GM12878 (cell line): Measurements from ENCODE around the gene CMYA5. TPM values are rescaled to one million over a fixed set of nuclear protein-coding genes. Genes with fewer than 3 reads are reported as not detected.

Source experiments
- ATAC-seq: fragments of 200-7000 bp; cut with Tn5 transposase; 3 replicates; pipeline ENCODE4 v1.9.1; 2020; ENCODE audit warnings: mild to moderate bottlenecking, moderate library complexity
- BruUV-seq: library from RNA; stranded (reverse); fragments of 400-500 nt; replicated peaks from 2 replicates; lab custom pipeline; 2021; lab: Mats Ljungman, UMichigan
- CTCF ChIA-PET: fragments of 300-600 bp; sonication (Branson Sonifier 250); formaldehyde crosslinking; extraction: SDS; loops from one replicate; lab custom pipeline; 2021; ENCODE audit warnings: inconsistent platforms; lab: Yijun Ruan, JAX
- POLR2A ChIA-PET: fragments of 350-600 bp; formaldehyde crosslinking; extraction: SDS; loops from one replicate; lab custom pipeline; 2021; ENCODE audit warnings: inconsistent platforms; lab: Charles Lee
- RAD21 ChIA-PET: fragments of 300-600 bp; sonication (Branson Sonifier 250); formaldehyde crosslinking; loops from one replicate; lab custom pipeline; 2023; ENCODE audit warnings: antibody characterized with exemption; ENCODE audit not compliant: unreplicated experiment; lab: Charles Lee
- SMC1A ChIA-PET: fragments of 300-600 bp; sonication (Branson Sonifier 250); formaldehyde crosslinking; loops from one replicate; lab custom pipeline; 2023; ENCODE audit not compliant: unreplicated experiment, uncharacterized antibody; lab: Charles Lee
- DNase-seq: peaks from one replicate; pipeline ENCODE4 v3.0.0-alpha.2; 2011; ENCODE audit warnings: low read depth, low spot score
- FAIRE-seq: peaks from 3 replicates; lab custom pipeline; 2011; peaks lifted over from hg19 to GRCh38; lab: Jason Lieb, UNC
- H2AFZ ChIP-seq: 2 replicates; pipeline ENCODE4 v1.6.0; 2011; ENCODE audit warnings: low read depth, low read length, control low read depth; ENCODE audit not compliant: control insufficient read depth
- H3K27ac ChIP-seq: 2 replicates; pipeline ENCODE4 v1.5.1; 2011; ENCODE audit warnings: control low read depth; ENCODE audit not compliant: control insufficient read depth, insufficient read depth
- H3K27me3 ChIP-seq, 2 experiments: replicated peaks in 1 of 2; 2 replicates each; pipeline versions ENCODE4 v1.6.0 to v1.6.1; 2011; ENCODE audit warnings: low read length in 1 of 2; ENCODE audit not compliant: control insufficient read depth in 2 of 2, insufficient read depth in 2 of 2
- H3K36me3 ChIP-seq, 2 experiments: 2 replicates each; pipeline ENCODE4 v1.5.1; 2011; ENCODE audit warnings: low read length in 1 of 2; ENCODE audit not compliant: control insufficient read depth in 2 of 2, insufficient read depth in 2 of 2
- H3K4me1 ChIP-seq: 2 replicates; pipeline ENCODE4 v1.6.1; 2011; ENCODE audit warnings: mild to moderate bottlenecking, low read length, moderate library complexity, mixed read lengths; ENCODE audit not compliant: control insufficient read depth, insufficient read depth
- H3K4me2 ChIP-seq: 2 replicates; pipeline ENCODE4 v1.6.0; 2011; ENCODE audit warnings: control low read depth; ENCODE audit not compliant: control insufficient read depth, insufficient read depth
- H3K4me3 ChIP-seq: fragments of 200-600 bp; sonication (generic); 2 replicates; pipeline ENCODE4 v1.5.1; 2016
- H3K79me2 ChIP-seq: 2 replicates; pipeline ENCODE4 v1.6.0; 2011; ENCODE audit warnings: low read length; ENCODE audit not compliant: control insufficient read depth, insufficient read depth
- H3K9ac ChIP-seq: 2 replicates; pipeline ENCODE4 v1.8.0; 2011; ENCODE audit warnings: low read length, control low read depth, mixed read lengths; ENCODE audit not compliant: control insufficient read depth, insufficient read depth
- H3K9me3 ChIP-seq: replicated peaks from 3 replicates; pipeline ENCODE4 v1.5.1; 2011; ENCODE audit warnings: mild to moderate bottlenecking, low read length; ENCODE audit not compliant: control insufficient read depth, insufficient read depth
- H4K20me1 ChIP-seq: 2 replicates; pipeline ENCODE4 v1.6.0; 2011; ENCODE audit not compliant: control insufficient read depth, insufficient read depth
- ASH2L ChIP-seq: fragments of 300-600, 200-600 bp; sonication (generic); IDR thresholded peaks from 2 replicates; pipeline ENCODE4 v1.6.1; 2017; ENCODE audit warnings: low read depth, mild to moderate bottlenecking, borderline replicate concordance
- CREM ChIP-seq: IDR thresholded peaks from 2 replicates; pipeline ENCODE4 v1.6.1; 2014; ENCODE audit warnings: antibody characterized with exemption, low read depth
- EGR1 ChIP-seq, 2 experiments: IDR thresholded peaks; 1 replicate in 1 of 2; 2 replicates in 1 of 2; pipeline ENCODE4 v1.6.1; 2011 to 2012; ENCODE audit warnings: low read depth in 2 of 2, low read length in 2 of 2, borderline replicate concordance in 1 of 2, mild to moderate bottlenecking in 1 of 2, moderate library complexity in 1 of 2
- ESRRA ChIP-seq: IDR thresholded peaks from 2 replicates; pipeline ENCODE4 v1.6.1; 2012; ENCODE audit warnings: mild to moderate bottlenecking, low read length, improper control_type of control experiment
- IRF3 ChIP-seq: fragments of 450-650 bp; IDR thresholded peaks from 2 replicates; pipeline ENCODE4 v1.6.1; 2014; ENCODE audit warnings: mild to moderate bottlenecking
- LARP7 ChIP-seq: fragments of 450-650 bp; IDR thresholded peaks from 2 replicates; pipeline ENCODE4 v1.6.1; 2017; ENCODE audit warnings: mild to moderate bottlenecking
- NR2C2 ChIP-seq: IDR thresholded peaks from 2 replicates; pipeline ENCODE4 v1.6.1; 2011; ENCODE audit warnings: borderline replicate concordance, low read depth; ENCODE audit not compliant: control insufficient read depth, insufficient read length
- POLR2A ChIP-seq: IDR thresholded peaks from 2 replicates; pipeline ENCODE4 v1.6.1; 2011; ENCODE audit warnings: low read depth, mild to moderate bottlenecking, low read length
- SIX5 ChIP-seq: IDR thresholded peaks from 2 replicates; pipeline ENCODE4 v1.6.1; 2011; ENCODE audit warnings: mild to moderate bottlenecking, low read depth, low read length, moderate library complexity; ENCODE audit not compliant: severe bottlenecking
- SMARCA5 ChIP-seq: fragments of 450-650 bp; IDR thresholded peaks from 2 replicates; pipeline ENCODE4 v1.6.1; 2017; ENCODE audit warnings: mild to moderate bottlenecking
- SMC3 ChIP-seq: IDR thresholded peaks from 2 replicates; pipeline ENCODE4 v1.6.1; 2011; ENCODE audit warnings: low read length, improper control_type of control experiment, borderline replicate concordance
- SP1 ChIP-seq: IDR thresholded peaks from one replicate; pipeline ENCODE4 v1.6.1; 2011; ENCODE audit warnings: low read depth, low read length
- TCF12 ChIP-seq: IDR thresholded peaks from 2 replicates; pipeline ENCODE4 v1.6.1; 2011; ENCODE audit warnings: low read depth, mild to moderate bottlenecking, low read length
- WGBS: methylation state at CpG from one replicate; pipeline ENCODE4 v1.1.6; 2016; ENCODE audit warnings: low lambda C conversion rate; ENCODE audit not compliant: insufficient replicate concordance, insufficient coverage; ENCODE audit errors: missing lambda C conversion rate; 5-methylcytosine and 5-hydroxymethylcytosine counted together
- in situ Hi-C: fragments of 300-500 bp; cut with MboI; formaldehyde crosslinking; loops from 9 replicates; pipeline ENCODE4 v1.14.3; 2018; ENCODE audit warnings: mixed read lengths
- intact Hi-C: fragments of 100-400 bp; cut with micrococcal nuclease; formaldehyde crosslinking; loops from one replicate; pipeline ENCODE4 v1.14.2; 2022; ENCODE audit not compliant: unreplicated experiment
- polyA plus RNA-seq, 11 experiments: library from polyadenylated mRNA; depleted of rRNA in 4 of 11; unstranded in 6 of 11; stranded (reverse) in 5 of 11; fragments of >200 nt; fragmentation: Nextera tagmentation in 4 of 11; fragmentation: Illumina TruSeq in 1 of 11; extraction: Ambion mirVana in 4 of 11; extraction: Trizol in 1 of 11; gene quantifications; 1 replicate in 1 of 11; 2 replicates in 10 of 11; pipeline versions ENCODE4 v1.2.1 to v1.2.3, GENCODE V29; 2011 to 2016; ENCODE audit warnings: inconsistent platforms in 2 of 11, missing spikeins in 2 of 11, low read depth in 1 of 11
- total RNA-seq, 4 experiments: library from RNA; depleted of rRNA in 3 of 4; stranded (reverse); fragments of >200 nt in 3 of 4; fragmentation: Illumina TruSeq in 1 of 4; extraction: Trizol in 1 of 4; gene quantifications; 2 replicates each; pipeline versions ENCODE4 v1.2.1 to v1.2.3, GENCODE V29; 2013 to 2021

The CMYA5 gene
- total and polyA plus RNA-seq, 10 of the 15 experiments (the other 5 are each of a cell fraction or from before 2014, with no cell fraction given): 0.01 to 0.34 (median 0.16) TPM; not detected in 1

DNA sequence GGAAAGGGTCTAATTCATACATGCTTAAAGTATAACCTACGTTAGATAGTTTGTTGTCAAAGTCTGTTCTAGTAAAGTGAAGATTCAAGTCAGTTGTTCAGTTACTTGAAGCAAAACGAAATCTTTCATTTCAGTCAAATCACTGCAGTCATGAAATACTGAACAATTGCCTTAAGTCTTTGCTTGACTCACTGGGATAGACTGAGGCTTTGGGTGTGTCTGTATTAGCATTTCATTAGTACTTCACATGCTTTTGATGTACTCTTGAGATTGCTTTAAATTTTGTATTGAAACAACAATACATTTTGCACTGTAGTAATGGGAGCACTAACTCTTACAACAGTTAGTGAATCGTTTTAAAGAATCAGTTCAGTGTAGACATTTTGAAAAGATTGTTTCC lies 4.0 kb upstream of the CMYA5 start (continued):
- no peak for TF ChIP-seq SIX5
- no peak for TF ChIP-seq POLR2A
- no peak for TF ChIP-seq TCF12
- no peak for TF ChIP-seq SMC3

DNA sequence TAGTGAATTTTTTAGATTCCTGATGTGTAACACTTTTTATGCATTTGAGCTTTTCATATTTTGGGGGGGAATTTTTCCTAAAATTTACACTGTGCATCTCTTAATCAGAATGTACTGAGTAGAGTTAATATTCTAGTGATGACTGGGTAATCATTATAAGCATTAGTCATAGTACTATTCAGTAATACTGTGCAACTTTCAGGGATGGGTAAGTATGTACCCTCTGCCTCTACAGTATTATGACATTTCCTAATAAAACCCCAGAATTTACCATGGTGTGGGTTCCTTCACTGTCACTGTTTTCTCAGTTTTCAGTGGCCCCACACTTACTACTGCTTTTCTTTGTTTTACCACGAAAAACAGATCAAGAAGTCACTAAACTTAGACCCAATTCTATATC lies 2.8 kb upstream of the CMYA5 start:
- CTCF ChIA-PET: no interaction called here
- H2AFZ ChIP-seq: no peak overlapping the region
- H3K27me3 ChIP-seq: no peaks in the 10 kb centered on the region
- peaks cover 4% of the 10 kb centered on the region in 2 experiments; a peak in 3 of 4 replicates for H3K36me3 ChIP-seq
- H3K27ac ChIP-seq: no peak overlapping the region
- no peaks in the 10 kb centered on the region for H3K4me1 ChIP-seq
- TF ChIP-seq CREM: no peak
- no peak for TF ChIP-seq LARP7
- TF ChIP-seq ASH2L: no peak
- no peak for TF ChIP-seq SMARCA5
- no peak for TF ChIP-seq EGR1 (IDR thresholded peaks at IDR 0.05; ENCODE audit: borderline replicate concordance in 1 of 2, low read depth in 2 of 2, low read length in 2 of 2)
- no peak for TF ChIP-seq SP1
- TF ChIP-seq ESRRA: no peak
- no peak for TF ChIP-seq IRF3
- TF ChIP-seq NR2C2: no peak
- TF ChIP-seq, all 136 proteins: peak for 0
- ChIA-PET RAD21 (no interaction called here), POLR2A (interaction anchor here (0.6 kb wide), 1 partner anchor 907 kb away, joined by 3 read pairs; no protein-coding TSS in a partner anchor), SMC1A (interaction anchor here (0.8 kb wide), 1 partner anchor 88 kb away, joined by 3 read pairs; no protein-coding TSS in a partner anchor)
- DNase-seq: no peak
- in situ Hi-C loops (no loop called here), intact Hi-C loops (no loop called here)
- Histone ChIP-seq H3K4me3 (no peak overlapping the region), H3K9me3 (no peaks in the 10 kb centered on the region), H4K20me1 (no peaks in the 10 kb centered on the region), H3K9ac (no peak overlapping the region), H3K4me2 (no peak overlapping the region), H3K79me2 (no peaks in the 10 kb centered on the region)
- no peak for ATAC-seq
- no TSS peak for BruUV-seq
- FAIRE-seq: no peak
- WGBS: 0% methylated on average over 1 of the region's 1 CpG
